ENCODE data around the gene EYS.

Gene EYS

GRCh38 chr6:65707126-65707826 is at the start of gene EYS:
Gene EYS (minus strand): TSS chr6:65707226. CDS start chr6:65495410, 211,816 bp downstream.
- DNase-seq, result no peak

- DNase-seq, result no peak
Measured at GRCh38 chr6:65746302-65746701, 39.3 kb upstream of the EYS start.

- no peak for DNase-seq
Measured at GRCh38 chr6:65745614-65746013, 38.6 kb upstream of the EYS start.

- no peak for DNase-seq
Measured at GRCh38 chr6:65728879-65729479, 22.0 kb upstream of the EYS start.

- no peak for DNase-seq
Measured at GRCh38 chr6:65719101-65719500, 12.1 kb upstream of the EYS start.

- DNase-seq, result no peak
Measured at GRCh38 chr6:65711531-65711930, 4.5 kb upstream of the EYS start.

- no peak for DNase-seq
Measured at GRCh38 chr6:65709099-65709830, 2.2 kb upstream of the EYS start.

- DNase-seq, result no peak
Measured at GRCh38 chr6:65708162-65708561, 1.1 kb upstream of the EYS start.

- DNase-seq, result no peak
Measured at GRCh38 chr6:65706436-65706835, 590 bp downstream of the EYS start.

- DNase-seq, result no peak
Measured at GRCh38 chr6:65701325-65701724, 5.7 kb downstream of the EYS start.

- DNase-seq, result no peak
Measured at GRCh38 chr6:65700561-65700960, 6.5 kb downstream of the EYS start.

- DNase-seq, result no peak
Measured at GRCh38 chr6:65692109-65692508, 14.9 kb downstream of the EYS start.

- DNase-seq, result no peak
Measured at GRCh38 chr6:65680232-65680631, 26.8 kb downstream of the EYS start.

- no peak for DNase-seq
Measured at GRCh38 chr6:65671922-65672321, 35.1 kb downstream of the EYS start.

GRCh38 chr6:65667916-65668656 is 38.9 kb downstream of the EYS start:
- no peak for DNase-seq

GRCh38 chr6:65650086-65650485 is 56.9 kb downstream of the EYS start:
- no peak for DNase-seq

GRCh38 chr6:65649392-65649791 is 57.6 kb downstream of the EYS start:
- no peak for DNase-seq

GRCh38 chr6:65646544-65646943 is 60.5 kb downstream of the EYS start:
- DNase-seq, result no peak

- DNase-seq, result no peak
Measured at GRCh38 chr6:65642776-65643175, 64.2 kb downstream of the EYS start.

- DNase-seq, result no peak
Measured at GRCh38 chr6:65638047-65638831, 68.8 kb downstream of the EYS start.

- no peak for DNase-seq
Measured at GRCh38 chr6:65637289-65638046, 69.6 kb downstream of the EYS start.

GRCh38 chr6:65633501-65633900 is 73.5 kb downstream of the EYS start:
- no peak for DNase-seq

All from NCI-H187 treated with DMSO at 0.1 percent for 48 hours (cell line).